ENCODE measurements around the gene CDKL2. TPM values are rescaled to one million over a fixed set of nuclear protein-coding genes. Genes with fewer than 3 reads are reported as not detected.

The CDKL2 gene
- total and polyA plus RNA-seq, 2 of the 8 experiments (the other 6 are each of a cell fraction or from before 2014, with no cell fraction given) = 1.4 to 2.1 TPM

- Histone ChIP-seq H2BK20ac (ENCODE audit: low read length) (no peak overlapping the region), H4K20me1 (replicated peaks in 1 of 2; ENCODE audit: control insufficient read depth in 1 of 2, insufficient read depth in 2 of 2, low read length in 2 of 2) (peaks cover 0 to 2% of the 10 kb centered on the region in 2 experiments), H3K4me2 (ENCODE audit: insufficient read depth in 1 of 2, low read depth in 2 of 2, low read length in 2 of 2) (no peak overlapping the region), H3K14ac (ENCODE audit: insufficient read length) (no peak overlapping the region), H2BK15ac (ENCODE audit: low read length) (no peak overlapping the region), H3K79me1 (ENCODE audit: low read depth, low read length) (peaks cover 5% of the 10 kb centered on the region), H3K36me3 (ENCODE audit: control insufficient read depth in 2 of 4, insufficient read depth in 4 of 4, low read length in 3 of 4) (peaks cover 0 to 4% (median 2%) of the 10 kb centered on the region in 4 experiments; a peak in 3 of 8 replicates), H3K18ac (ENCODE audit: extremely low read depth, low read length) (no peak overlapping the region), H3K23me2 (ENCODE audit: low read depth, low read length) (no peaks in the 10 kb centered on the region), H3K4me1 (replicated peaks in 1 of 4; ENCODE audit: control insufficient read depth in 3 of 4, insufficient read depth in 4 of 4, low read length in 3 of 4) (peaks cover 3 to 11% (median 7%) of the 10 kb centered on the region in 4 experiments), H3K23ac (ENCODE audit: insufficient read length) (no peak overlapping the region), H3K27me3 (replicated peaks in 1 of 4; ENCODE audit: control insufficient read depth in 3 of 4, extremely low read depth in 1 of 4, insufficient read depth in 3 of 4, low read length in 3 of 4) (no peaks in the 10 kb centered on the region), H3K4ac (replicated peaks; ENCODE audit: insufficient read length, low read depth, low read length) (no peak overlapping the region), H3K27ac (ENCODE audit: low read depth, low read length) (no peak overlapping the region), H2BK5ac (ENCODE audit: low read depth, low read length) (no peak overlapping the region), H3K9me3 (ENCODE audit: insufficient read depth in 2 of 2, low read depth in 1 of 2, low read length in 1 of 2) (no peaks in the 10 kb centered on the region), H4K8ac (ENCODE audit: extremely low read depth, insufficient read depth, low read length) (no peak overlapping the region), H3K79me2 (ENCODE audit: control insufficient read depth in 1 of 2, insufficient read depth in 2 of 2, low read length in 2 of 2) (peaks cover 4 to 58% of the 10 kb centered on the region in 2 experiments; a peak in 3 of 4 replicates), H2BK12ac (ENCODE audit: low read depth, low read length) (no peak overlapping the region), H2AK5ac (ENCODE audit: low read depth, low read length) (no peak overlapping the region; the same call in 1 of the 2 replicates), H3K4me3 (ENCODE audit: extremely low read depth in 1 of 4, insufficient read depth in 2 of 4, low read depth in 3 of 4, low read length in 4 of 4) (no peak overlapping the region), H3K9ac (replicated peaks in 1 of 4; ENCODE audit: extremely low read depth in 1 of 4, low read depth in 3 of 4, low read length in 3 of 4) (no peak overlapping the region), H4K91ac (replicated peaks; ENCODE audit: insufficient read length, low read length) (no peak overlapping the region), H2AFZ (ENCODE audit: low read length) (no peak overlapping the region), H2BK120ac (replicated peaks; ENCODE audit: low read depth, low read length) (no peak overlapping the region), H4K5ac (ENCODE audit: insufficient read length, low read depth, low read length) (no peak overlapping the region), H3K56ac (replicated peaks; ENCODE audit: insufficient read length, low read depth, low read length) (no peak overlapping the region)
- POLR2A ChIA-PET (ENCODE audit: partially characterized antibody) = interaction anchor here (0.6 to 0.7 kb wide), 2 partner anchors 15 to 62 kb away, joined by 3 read pairs; no protein-coding TSS in a partner anchor
- CTCF ChIA-PET (ENCODE audit: partially characterized antibody) = interaction anchor here (1.2 to 1.5 kb wide), 2 partner anchors 25 to 63 kb away, joined by 3 to 4 read pairs; no protein-coding TSS in a partner anchor
- no peak for DNase-seq (ENCODE audit: low read depth in 1 of 2, low spot score in 2 of 2)
- FAIRE-seq = no peak
- TF ChIP-seq POU5F1 (IDR thresholded peaks at IDR 0.05; ENCODE audit: low read depth, low read length) (no peak), SIN3A (conservative IDR thresholded peaks at IDR 0.05 in 1 of 2, IDR thresholded peaks at IDR 0.05 in 1 of 2; ENCODE audit: low read depth in 1 of 2, low read length in 2 of 2) (no peak), FOSL1 (IDR thresholded peaks at IDR 0.05; ENCODE audit: insufficient read depth, low read depth, low read length) (no peak), CEBPB (IDR thresholded peaks at IDR 0.05; ENCODE audit: low read depth, low read length) (no peak), NANOG (IDR thresholded peaks at IDR 0.05; ENCODE audit: insufficient read depth, low read depth, low read length, poor library complexity, severe bottlenecking) (no peak), CBX5 (IDR thresholded peaks at IDR 0.05; ENCODE audit: low read depth, low read length) (no peak), KDM1A (IDR thresholded peaks at IDR 0.05; ENCODE audit: borderline replicate concordance, low read length) (peak; percentile 66; the same call in 1 of the 2 replicates), SP1 (IDR thresholded peaks at IDR 0.05; ENCODE audit: low read depth, low read length) (no peak)
Observed at GRCh38 chr4:75678473-75678872, 48.1 kb upstream of the CDKL2 start.

Measured in H1 (cell line).